GM19463 (cell line): Measurements from ENCODE around the gene RIC1.
A peak's percentile ranks its signal among the peaks of the same experiment; 100 is the strongest.
"Not testable (repeated sequence)": the region's sequence is repeated elsewhere in the genome, so short reads cannot be mapped to it uniquely, and the experiment has no call there.

ENCODE experiments used
- ATAC-seq: cut with Tn5 transposase; IDR thresholded peaks from one replicate; pipeline ENCODE4 v1.9.1; 2021; ENCODE audit warnings: mild to moderate bottlenecking, moderate library complexity; ENCODE audit not compliant: unreplicated experiment

RIC1 gene

DNA sequence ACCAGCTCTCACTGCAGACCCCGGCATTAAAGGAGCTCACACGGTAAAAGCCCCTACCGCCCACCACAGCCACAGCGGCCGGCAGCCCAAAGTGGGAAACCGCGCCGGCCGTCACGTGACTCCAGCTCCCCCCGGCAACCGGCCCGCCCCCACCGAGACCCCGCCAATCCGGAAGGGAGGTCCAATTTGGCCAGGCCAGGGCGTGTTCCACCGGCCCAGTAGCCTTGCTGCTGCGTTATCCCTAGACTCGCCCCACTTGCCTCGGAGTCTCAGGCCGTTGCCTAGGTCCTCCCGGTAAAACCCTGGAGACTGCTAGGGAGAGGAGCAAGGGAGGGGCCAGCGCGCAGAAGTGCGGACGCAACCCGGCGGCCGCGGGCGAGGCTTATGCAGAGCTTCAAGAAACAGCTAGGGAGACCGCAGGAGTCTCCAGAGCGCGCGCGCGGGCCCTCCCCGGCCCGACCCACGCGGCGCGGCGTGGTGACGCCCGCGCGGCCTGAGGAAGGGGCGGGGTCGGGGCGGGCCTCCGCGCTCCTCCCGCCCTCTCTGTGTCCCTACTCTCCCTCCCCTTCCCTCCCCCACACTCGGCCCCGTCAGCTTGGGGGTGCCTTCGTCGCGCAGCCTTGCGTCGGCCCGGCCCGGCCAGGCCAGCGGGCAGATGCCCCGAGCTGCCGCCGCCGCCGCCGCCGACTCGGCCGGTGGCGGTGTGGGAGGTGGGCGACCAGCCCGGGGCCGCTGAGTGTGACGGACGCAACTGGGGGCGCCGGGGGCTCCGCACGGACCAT, at the start of gene RIC1:
Gene RIC1 (plus strand): TSS at position 578 of the 782 bp plus-strand sequence. CDS start 203 bp downstream, at position 781.
- peak; percentile 60 for ATAC-seq

- no peak for ATAC-seq
Measured at GRCh38 chr9:5579881-5580280, 49.0 kb upstream of the RIC1 start.

DNA sequence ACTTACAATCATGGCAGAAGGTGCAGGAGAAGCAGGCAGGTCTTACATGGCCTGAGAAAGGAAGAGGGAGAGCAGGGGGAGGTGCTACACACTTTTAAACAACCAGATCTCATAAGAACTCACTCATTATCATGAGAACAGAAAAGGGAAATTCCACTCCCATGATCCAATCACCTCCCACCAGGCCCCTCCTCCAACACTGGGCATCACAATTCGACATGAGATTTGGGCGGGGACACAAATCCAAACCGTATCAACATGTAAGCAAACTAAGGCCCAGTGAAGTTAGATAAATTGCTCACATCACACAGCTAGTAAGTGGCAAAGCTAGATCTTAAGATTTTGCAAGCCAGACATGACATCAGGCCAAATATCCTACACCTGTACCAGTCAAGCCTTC, 48.3 kb upstream of the RIC1 start:
- no peak for ATAC-seq

DNA sequence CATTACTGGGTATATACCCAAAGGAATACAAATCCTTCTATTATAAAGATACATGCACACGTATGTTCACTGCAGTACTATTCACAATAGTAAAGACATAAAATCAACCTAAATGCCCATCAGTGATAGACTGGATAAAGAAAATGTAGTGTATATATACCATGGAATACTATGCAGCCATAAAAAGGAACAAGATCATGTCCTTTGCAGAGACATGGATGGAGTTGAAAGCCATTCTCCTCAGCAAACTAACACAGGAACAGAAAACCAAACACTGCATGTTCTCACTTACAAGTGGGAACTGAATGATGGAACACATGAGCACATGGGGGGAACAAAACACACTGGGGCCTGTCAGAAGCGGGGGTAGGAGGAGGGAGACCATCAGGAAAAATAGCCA, 47.2 kb upstream of the RIC1 start:
- not testable (repeated sequence) for ATAC-seq

- ATAC-seq: peak; percentile 43
Measured at GRCh38 chr9:5582835-5583195, 46.1 kb upstream of the RIC1 start.

DNA sequence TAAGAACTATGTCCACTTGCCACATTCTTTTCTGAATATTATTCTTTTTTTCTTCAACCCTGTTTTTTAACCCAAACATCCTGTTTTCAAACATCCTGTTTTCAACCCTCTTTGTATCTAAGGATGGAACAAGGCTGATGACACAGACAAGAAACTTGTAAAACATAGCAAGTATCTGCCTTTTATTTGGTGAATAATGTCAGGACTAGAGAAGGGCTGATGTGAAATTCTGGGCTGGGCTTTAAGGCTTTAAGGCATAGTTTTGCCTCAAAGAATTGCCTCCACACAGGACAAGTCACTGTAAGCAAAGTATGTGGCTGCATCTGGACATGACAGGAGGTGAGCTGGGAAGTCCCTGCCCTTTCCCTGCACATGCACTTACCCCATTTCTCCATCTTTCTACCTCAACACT, 42.5 kb upstream of the RIC1 start:
- peak; percentile 33 for ATAC-seq

DNA sequence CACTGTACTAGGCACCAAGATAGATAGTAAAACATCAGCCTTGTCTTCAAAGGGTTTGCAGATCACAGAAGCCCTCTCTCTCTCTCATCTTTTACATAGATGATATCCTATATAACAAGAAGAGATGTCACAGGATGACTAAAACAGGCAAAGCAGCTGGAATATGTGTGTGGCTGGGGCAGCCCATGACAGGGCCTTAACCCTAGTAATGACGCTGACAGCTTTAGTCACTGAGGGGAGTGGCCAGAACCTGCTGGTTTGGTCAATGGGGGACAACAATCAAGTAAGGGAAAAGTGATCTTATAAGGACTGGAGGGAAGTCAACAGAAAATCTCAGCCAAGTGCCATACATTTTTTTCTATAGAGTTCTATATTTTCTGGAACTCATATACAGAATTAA, 41.9 kb upstream of the RIC1 start:
- peak; percentile 21 for ATAC-seq

DNA sequence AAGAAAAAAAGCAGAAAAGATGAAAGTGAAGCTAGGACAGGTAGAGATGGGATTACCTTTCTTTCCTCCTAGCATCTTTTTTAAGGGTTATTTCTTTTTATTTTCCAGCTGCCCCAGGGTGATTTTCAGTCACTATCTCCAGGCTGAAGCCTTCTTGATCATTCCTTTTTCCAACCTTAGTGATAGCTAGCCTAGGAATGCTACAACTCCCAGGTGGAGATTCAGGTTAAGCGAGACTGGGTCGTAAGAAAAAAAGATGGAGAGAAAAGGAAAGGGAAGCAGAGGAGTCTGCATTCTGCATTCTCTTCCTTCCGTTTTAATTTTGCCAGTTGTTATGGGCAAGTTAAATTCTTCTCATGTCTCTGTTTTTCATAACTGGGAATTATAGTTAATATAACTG, 36.7 kb upstream of the RIC1 start:
- no peak for ATAC-seq

DNA sequence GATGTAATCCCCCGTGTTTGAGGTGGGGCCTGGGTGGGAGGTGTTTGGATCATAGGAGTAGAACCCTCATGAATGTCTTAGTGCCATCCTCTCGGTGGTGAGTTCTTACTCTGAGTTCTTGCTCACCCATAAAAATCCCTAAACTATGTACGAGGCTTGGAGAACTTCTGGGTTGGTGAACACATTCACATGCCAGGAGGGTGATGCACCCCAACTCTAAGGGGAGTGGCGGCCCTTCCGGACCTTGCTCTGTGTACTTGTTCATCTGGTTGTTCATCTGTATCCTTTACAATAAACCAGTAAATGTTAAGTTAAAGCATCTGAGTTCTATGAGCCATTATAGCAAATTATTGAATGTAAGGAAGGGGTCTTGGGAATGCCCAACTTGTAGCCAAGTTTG, 36.0 kb upstream of the RIC1 start:
- no peak for ATAC-seq

DNA sequence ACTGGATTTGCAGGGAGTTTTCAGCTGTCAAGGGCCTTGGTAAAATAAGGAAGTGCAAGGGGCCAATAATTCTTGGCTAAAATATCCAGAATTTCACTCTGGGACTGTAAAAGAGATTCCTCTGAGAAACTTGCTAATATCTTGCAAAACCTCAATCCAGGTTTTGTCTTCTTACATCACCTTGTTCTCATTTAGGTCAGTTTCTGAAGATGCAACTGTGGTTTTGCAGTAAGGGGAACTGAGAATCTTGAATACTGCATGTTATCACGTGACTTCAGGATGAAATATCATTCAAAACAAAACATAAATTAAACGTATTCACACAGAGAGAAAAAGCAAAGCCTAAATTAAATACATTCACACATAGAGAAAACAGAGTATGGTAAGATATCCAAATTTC, 35.0 kb upstream of the RIC1 start:
- peak; percentile 62 for ATAC-seq

DNA sequence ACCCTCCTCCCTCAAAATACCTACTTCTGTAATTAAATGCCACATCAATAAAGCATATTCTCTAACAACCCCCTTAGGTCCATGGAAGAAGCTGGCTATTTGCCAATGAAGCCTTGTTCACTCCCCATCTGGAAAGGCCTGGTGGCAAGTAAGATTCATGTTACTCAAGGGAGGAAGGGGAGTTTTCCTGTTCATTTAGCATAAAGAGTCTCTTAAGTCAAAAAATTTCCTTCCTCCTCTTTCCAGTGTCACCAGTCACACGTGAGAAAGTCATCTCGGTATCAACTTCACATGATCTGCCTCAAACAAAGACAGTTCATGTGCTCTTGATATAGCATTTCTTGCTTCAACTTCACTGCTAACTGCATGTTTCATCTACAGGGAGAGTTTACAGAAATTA, 32.7 kb upstream of the RIC1 start:
- ATAC-seq: no peak

GRCh38 chr9:5608298-5609225, 20.3 kb upstream of the RIC1 start:
- ATAC-seq: peak; percentile 73

DNA sequence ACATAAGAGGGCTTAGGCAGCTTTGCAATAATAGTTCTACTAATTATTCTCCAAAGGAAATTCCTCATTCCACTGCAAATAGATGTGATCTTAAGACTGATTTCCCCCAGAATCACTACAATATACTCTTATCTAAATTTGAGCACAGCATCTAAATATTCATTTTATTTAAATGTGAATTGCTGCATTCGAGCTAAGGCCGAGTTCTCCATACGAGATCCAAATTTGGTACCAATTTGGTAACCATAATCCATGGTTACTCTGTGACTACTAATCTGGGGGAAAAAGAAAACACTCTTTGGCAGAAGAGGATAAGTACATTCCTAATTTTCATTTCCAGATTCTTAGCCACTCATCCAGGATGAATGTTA, 19.7 kb upstream of the RIC1 start:
- ATAC-seq: no peak

- no peak for ATAC-seq
Measured at GRCh38 chr9:5610491-5610890, 18.4 kb upstream of the RIC1 start.

GRCh38 chr9:5611321-5612184, 17.4 kb upstream of the RIC1 start:
- ATAC-seq: no peak

GRCh38 chr9:5612185-5612530, 16.7 kb upstream of the RIC1 start:
- no peak for ATAC-seq

DNA sequence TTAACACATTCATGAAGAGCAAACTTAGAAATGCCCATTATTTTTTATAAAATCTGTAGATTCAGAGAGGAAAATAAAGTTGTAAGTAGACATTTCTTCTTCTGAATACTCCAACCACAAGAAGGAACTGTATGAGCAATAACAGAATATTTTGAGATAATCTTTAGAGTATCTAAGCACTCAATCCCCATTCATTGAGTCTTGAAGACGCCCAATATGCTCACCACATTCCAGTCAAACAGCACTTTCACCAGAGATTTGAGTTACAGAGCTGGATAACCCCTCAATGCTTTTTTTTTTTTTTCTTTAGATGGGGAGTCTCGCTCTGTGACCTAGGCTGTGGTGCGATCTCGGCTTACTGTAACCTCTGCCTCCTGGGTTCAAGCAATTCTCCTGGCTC, 14.7 kb upstream of the RIC1 start:
- no peak for ATAC-seq

GRCh38 chr9:5614985-5615384, 13.9 kb upstream of the RIC1 start:
- no peak for ATAC-seq

DNA sequence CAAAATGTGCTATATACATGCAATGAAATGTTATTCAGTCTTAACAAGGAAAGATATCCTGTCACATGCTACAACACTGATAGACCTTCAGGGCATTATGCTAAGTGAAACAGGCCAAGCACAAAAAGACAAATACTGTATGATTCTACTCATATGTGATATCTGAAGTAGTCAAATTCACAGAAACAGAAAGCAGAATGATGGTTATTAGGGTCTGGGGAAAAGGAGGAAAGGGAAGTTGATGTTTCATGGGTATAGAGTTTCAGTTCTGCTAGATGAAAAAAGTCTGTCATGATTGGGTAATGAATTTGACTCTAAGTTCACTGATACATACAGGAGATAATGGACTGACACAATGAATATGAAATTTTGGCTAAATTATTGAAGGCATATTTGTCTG, 11.2 kb upstream of the RIC1 start:
- peak; percentile 90 for ATAC-seq

DNA sequence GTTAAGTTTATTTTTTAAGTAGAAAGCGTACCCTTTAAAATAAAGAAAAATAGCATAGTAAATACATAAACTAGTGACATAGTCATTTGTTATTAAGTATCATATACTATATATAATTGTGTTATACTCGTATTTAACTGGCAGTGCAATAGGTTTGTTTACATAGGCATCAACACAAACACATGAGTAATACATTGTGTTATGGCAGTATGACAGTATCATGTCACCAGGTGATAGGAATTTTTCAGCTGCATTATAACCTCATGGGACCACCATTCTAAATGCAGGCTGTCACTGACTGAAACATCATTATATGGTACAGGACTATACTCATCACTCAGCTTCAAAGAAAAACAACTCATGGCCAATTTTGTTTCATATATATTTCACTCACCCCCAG, 8.4 kb upstream of the RIC1 start:
- no peak for ATAC-seq

- ATAC-seq: no peak
Measured at GRCh38 chr9:5621327-5621726, 7.6 kb upstream of the RIC1 start.
